Ascending aorta (tissue), 2 donors: ENCODE measurements around the gene RAB3IL1. TPM values are rescaled to one million over a fixed set of nuclear protein-coding genes. Genes with fewer than 3 reads are reported as not detected.

Source experiments
- DNase-seq, 2 donors: peaks; one replicate each; pipeline ENCODE4 v3.0.0-alpha.2; 2019; ENCODE audit warnings: low spot score in 2 of 2
- H3K27ac ChIP-seq, 2 donors: fragments of 200-600 bp; sonication (generic); one replicate each; pipeline ENCODE4 v1.5.1; 2016 to 2017; ENCODE audit warnings: mild to moderate bottlenecking in 1 of 2
- H3K27me3 ChIP-seq: fragments of 200-600 bp; sonication (generic); one replicate; pipeline ENCODE4 v1.5.1; 2017
- H3K36me3 ChIP-seq, 2 donors: fragments of 200-600 bp; sonication (generic); one replicate each; pipeline ENCODE4 v1.5.1; 2016
- H3K4me1 ChIP-seq, 2 donors: fragments of 200-600 bp; sonication (generic); one replicate each; pipeline ENCODE4 v1.5.1; 2016 to 2017; ENCODE audit warnings: mild to moderate bottlenecking in 1 of 2
- H3K4me3 ChIP-seq, 2 donors: fragments of 200-600 bp; sonication (generic); one replicate each; pipeline ENCODE4 v1.5.1; 2016 to 2017; ENCODE audit warnings: mild to moderate bottlenecking in 1 of 2
- H3K9me3 ChIP-seq, 2 donors: fragments of 200-600 bp; sonication (generic); one replicate each; pipeline ENCODE4 v1.5.1; 2016
- CTCF ChIP-seq, 3 experiments: fragments of 200-600 bp in 2 of 3; fragments of 450-650 bp in 1 of 3; sonication (generic) in 2 of 3; IDR thresholded peaks; one replicate each; pipeline ENCODE4 v1.5.1; 2016 to 2019; ENCODE audit warnings: antibody characterized with exemption in 3 of 3, mild to moderate bottlenecking in 1 of 3, moderate library complexity in 1 of 3
- intact Hi-C: fragments of 100-400 bp; cut with DNase I; formaldehyde crosslinking; loops from one replicate; pipeline ENCODE4 v1.15.1; 2023
- total RNA-seq: library from RNA; depleted of rRNA; stranded (reverse); fragments of >200 nt; gene quantifications from one replicate; pipeline ENCODE4 v1.1.0, GENCODE V29; 2016

The RAB3IL1 gene
- total RNA-seq, 1 donor from 2014 or later: 23.2 TPM

GRCh38 chr11:61893981-61894380 lies 23.4 kb downstream of the RAB3IL1 start:
- Histone ChIP-seq H3K36me3 (no peaks in the 10 kb centered on the region), H3K27me3 (no peaks in the 10 kb centered on the region), H3K9me3 (no peaks in the 10 kb centered on the region), H3K4me1 (peaks cover 9 to 13% of the 10 kb centered on the region in 2 donors), H3K4me3 (no peak overlapping the region), H3K27ac (peak overlapping the region; percentile 30 to 34)
- DNase-seq: no peak
- TF ChIP-seq CTCF (IDR thresholded peaks at IDR 0.05): no peak
- intact Hi-C loops: no loop called here

DNA sequence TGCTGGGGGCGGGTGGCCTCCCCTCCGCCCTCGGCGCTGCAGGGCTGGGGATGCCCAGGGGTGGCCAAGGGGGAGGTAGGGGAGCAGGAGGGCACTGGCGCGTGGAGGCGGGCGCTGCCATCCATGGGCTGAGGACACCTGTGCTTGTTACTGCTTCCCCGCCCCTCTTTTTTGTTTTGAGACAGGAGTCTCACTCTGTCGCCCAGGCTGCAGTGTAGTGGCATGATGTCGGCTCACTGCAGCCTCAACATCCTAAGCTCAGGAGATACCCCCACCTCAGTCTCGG lies 25.3 kb downstream of the RAB3IL1 start:
- peaks cover 22 to 26% of the 10 kb centered on the region in 2 donors for H3K4me1 ChIP-seq
- TF ChIP-seq CTCF (IDR thresholded peaks at IDR 0.05): peak in 1 of 3 experiments; percentile 24
- H3K36me3 ChIP-seq: no peaks in the 10 kb centered on the region
- no peak for DNase-seq
- H3K27me3 ChIP-seq: no peaks in the 10 kb centered on the region
- peak overlapping the region; percentile 99 for H3K4me3 ChIP-seq
- H3K27ac ChIP-seq: peak overlapping the region; percentile 90 to 98
- intact Hi-C loops: no loop called here
- H3K9me3 ChIP-seq: no peaks in the 10 kb centered on the region

DNA sequence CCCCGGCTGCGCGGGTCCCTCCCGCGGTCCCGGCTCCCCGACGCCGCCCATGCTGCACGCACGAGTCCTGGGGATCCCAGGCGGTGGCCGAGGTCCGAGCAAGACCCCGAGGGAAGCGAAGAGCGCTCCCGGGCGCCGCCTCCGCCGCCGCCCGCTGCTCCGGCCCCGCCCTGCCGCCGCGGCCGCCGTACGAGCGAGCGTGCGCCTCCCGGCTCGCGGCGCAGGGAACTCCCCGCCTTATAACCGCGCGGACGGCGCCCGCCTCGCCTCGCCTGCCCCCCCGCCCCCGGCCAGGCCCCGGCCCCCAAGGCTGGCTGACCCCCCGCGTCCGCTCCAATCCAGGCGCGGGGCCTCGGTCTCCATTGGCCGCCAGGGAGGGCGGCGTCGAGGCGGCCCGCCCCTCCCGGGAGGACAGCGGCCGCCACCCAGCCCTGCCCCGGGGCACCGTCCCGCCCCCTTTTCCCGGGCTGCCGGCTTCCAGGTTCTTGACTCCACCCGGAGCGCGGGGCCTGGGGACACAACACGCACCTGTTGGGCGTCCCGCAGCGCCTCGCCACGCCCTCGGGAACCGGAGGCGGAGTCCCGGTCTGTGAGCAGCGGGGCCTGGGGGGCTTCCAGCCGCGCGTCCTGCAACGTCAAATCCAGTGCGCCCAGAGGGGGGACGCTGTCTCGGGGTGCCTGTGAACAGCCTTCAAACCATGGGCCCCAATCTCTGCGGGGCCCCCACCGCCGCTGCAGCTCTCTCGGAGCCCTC lies 25.9 kb downstream of the RAB3IL1 start, which contains the start of gene FADS3:
Gene FADS3, minus strand, starts transcription at position 215 of the 754 bp plus-strand sequence. Its CDS starts 164 bp downstream, at position 51.
- no peaks in the 10 kb centered on the region for H3K9me3 ChIP-seq
- H3K36me3 ChIP-seq: no peaks in the 10 kb centered on the region
- intact Hi-C loops: loop anchor here (1.0 to 2.0 kb wide), 4 partner anchors 57 to 213 kb away; partner anchors contain the start of gene FTH1
- no peak for TF ChIP-seq CTCF (IDR thresholded peaks at IDR 0.05)
- peak within 1 kb of the TSS; percentile 99 for H3K4me3 ChIP-seq
- peak; percentile 80 to 96 for DNase-seq
- H3K27ac ChIP-seq: peak within 1 kb of the TSS; percentile 90 to 98
- peaks cover 22 to 30% of the 10 kb centered on the region in 2 donors for H3K4me1 ChIP-seq
- no peaks in the 10 kb centered on the region for H3K27me3 ChIP-seq

GRCh38 chr11:61890529-61891330 lies 26.6 kb downstream of the RAB3IL1 start:
- Histone ChIP-seq H3K4me3 (peak overlapping the region; percentile 99), H3K4me1 (peaks cover 25 to 37% of the 10 kb centered on the region in 2 donors), H3K27me3 (no peaks in the 10 kb centered on the region), H3K9me3 (no peaks in the 10 kb centered on the region), H3K27ac (peak overlapping the region; percentile 90 to 98), H3K36me3 (no peaks in the 10 kb centered on the region)
- peak in 2 of 3 experiments; percentile 6 for TF ChIP-seq CTCF (IDR thresholded peaks at IDR 0.05)
- intact Hi-C loops: loop anchor here (1.0 to 2.0 kb wide), 5 partner anchors 56 to 214 kb away; partner anchors contain the start of genes FADS2 and FTH1
- DNase-seq: peak; percentile 87 to 94

- Histone ChIP-seq H3K4me1 (peaks cover 25 to 44% of the 10 kb centered on the region in 2 donors), H3K4me3 (peak overlapping the region; percentile 99), H3K27me3 (no peaks in the 10 kb centered on the region), H3K36me3 (peaks cover 0 to 4% of the 10 kb centered on the region in 2 donors), H3K27ac (peak overlapping the region; percentile 90 to 98), H3K9me3 (no peaks in the 10 kb centered on the region)
- DNase-seq: no peak
- intact Hi-C loops: loop anchor here (1.0 to 2.0 kb wide), 3 partner anchors 62 to 215 kb away; partner anchors contain the start of gene FADS2
- peak in 1 of 3 experiments; percentile 29 for TF ChIP-seq CTCF (IDR thresholded peaks at IDR 0.05)
Measured at GRCh38 chr11:61889831-61890230, 27.5 kb downstream of the RAB3IL1 start.
